DND-41 (cell line): ENCODE measurements around the gene BCO1.

Source experiments
- ATAC-seq: fragments of 200-7000 bp; cut with Tn5 transposase; 3 replicates; pipeline ENCODE4 v1.9.1; 2021; ENCODE audit warnings: low read depth; ENCODE audit not compliant: insufficient read depth
- DNase-seq: peaks from one replicate; pipeline ENCODE4 v3.0.0-alpha.2; 2020
- H2AFZ ChIP-seq: 2 replicates; pipeline ENCODE4 v1.6.0; 2012; ENCODE audit warnings: low read depth, low read length
- H3K27ac ChIP-seq: 2 replicates; pipeline ENCODE4 v1.5.1; 2012; ENCODE audit warnings: low read length, inconsistent platforms
- H3K27me3 ChIP-seq: fragments of 200-600 bp; sonication (generic); 2 replicates; pipeline ENCODE4 v1.6.0; 2012; ENCODE audit warnings: low read length, mild to moderate bottlenecking, inconsistent platforms; ENCODE audit not compliant: insufficient read depth, poor library complexity
- H3K36me3 ChIP-seq: 2 replicates; pipeline ENCODE4 v1.5.1; 2012; ENCODE audit warnings: low read length, inconsistent platforms; ENCODE audit not compliant: insufficient read depth
- H3K4me1 ChIP-seq: 2 replicates; pipeline ENCODE4 v1.5.1; 2012; ENCODE audit warnings: mild to moderate bottlenecking, low read length; ENCODE audit not compliant: insufficient read depth
- H3K4me2 ChIP-seq: 2 replicates; pipeline ENCODE4 v1.6.0; 2012; ENCODE audit warnings: mild to moderate bottlenecking, moderate library complexity, low read length, inconsistent platforms; ENCODE audit not compliant: insufficient read depth
- H3K4me3 ChIP-seq, 2 experiments: fragments of 200-600 bp in 1 of 2; shearing (Covaris generic) in 1 of 2; 2 replicates each; pipeline ENCODE4 v1.5.1; 2012 to 2016; ENCODE audit warnings: inconsistent platforms in 2 of 2, low read length in 2 of 2, mild to moderate bottlenecking in 2 of 2, low read depth in 1 of 2, moderate library complexity in 1 of 2
- H3K79me2 ChIP-seq: 2 replicates; pipeline ENCODE4 v1.6.0; 2012; ENCODE audit warnings: low read length, inconsistent platforms; ENCODE audit not compliant: insufficient read depth
- H3K9ac ChIP-seq: 2 replicates; pipeline ENCODE4 v1.6.0; 2012; ENCODE audit warnings: low read depth, mild to moderate bottlenecking, inconsistent platforms, low read length, moderate library complexity
- H3K9me3 ChIP-seq: 2 replicates; pipeline ENCODE4 v1.5.1; 2012; ENCODE audit warnings: low read length, moderate library complexity, mild to moderate bottlenecking, inconsistent platforms; ENCODE audit not compliant: insufficient read depth, severe bottlenecking
- H4K20me1 ChIP-seq: 2 replicates; pipeline ENCODE4 v1.6.0; 2012; ENCODE audit warnings: low read length; ENCODE audit not compliant: insufficient read depth
- EZH2 ChIP-seq: IDR thresholded peaks from 3 replicates; pipeline ENCODE4 v1.6.1; 2012; ENCODE audit warnings: borderline replicate concordance, low read depth, mild to moderate bottlenecking, moderate library complexity, low read length, inconsistent platforms; ENCODE audit not compliant: severe bottlenecking
- TF ChIP-seq, protein P1 (sequence below): IDR thresholded peaks from 2 replicates; pipeline ENCODE4 v1.5.1; 2012; ENCODE audit warnings: borderline replicate concordance, low read length, moderate library complexity, mild to moderate bottlenecking; ENCODE audit not compliant: poor library complexity, severe bottlenecking; ENCODE audit errors: extremely low read depth

BCO1 gene

DNA sequence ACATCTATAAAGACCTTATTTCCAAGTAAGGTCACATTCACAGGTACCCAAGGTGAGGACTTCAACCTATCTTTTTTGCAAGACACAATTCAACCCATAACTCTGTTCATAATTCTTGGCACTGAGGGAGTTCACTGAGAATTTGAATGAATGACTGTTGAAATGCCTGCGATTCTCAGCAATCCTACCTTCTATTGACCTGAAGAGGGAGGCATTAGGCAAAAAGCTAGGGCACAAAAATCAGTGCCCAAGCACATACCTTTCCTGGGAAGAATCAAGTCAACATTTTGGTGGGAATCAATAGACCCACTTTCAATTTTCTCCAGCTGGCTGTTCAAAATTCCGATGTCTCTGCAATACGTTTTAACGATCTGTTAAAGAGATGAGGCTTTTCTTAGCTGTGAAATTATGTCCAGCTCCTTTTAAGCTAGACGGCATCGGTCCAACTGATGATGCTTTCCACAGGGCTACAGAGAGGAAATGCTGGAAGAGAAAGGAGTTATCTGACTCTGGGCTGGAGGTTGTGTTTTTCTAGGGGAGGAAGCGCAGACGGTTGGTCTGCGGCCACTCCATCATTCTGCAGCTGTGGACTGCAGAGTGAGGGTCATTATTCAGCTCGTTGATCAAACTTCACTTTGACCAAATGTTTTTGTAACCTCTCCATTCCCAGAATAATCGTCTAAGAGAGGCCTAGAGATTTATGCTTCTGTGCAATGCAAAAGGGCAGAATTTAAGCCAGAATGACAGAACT is 25.2 kb downstream of the BCO1 start:
- H3K27me3 ChIP-seq = no peaks in the 10 kb centered on the region
- H3K9ac ChIP-seq = no peak overlapping the region
- no peak overlapping the region for H3K4me3 ChIP-seq
- no peak overlapping the region for H3K27ac ChIP-seq
- ATAC-seq (no peak), DNase-seq (no peak)
- H2AFZ ChIP-seq = no peak overlapping the region
- no peaks in the 10 kb centered on the region for H3K79me2 ChIP-seq
- TF ChIP-seq EZH2 = no peak
- TF ChIP-seq, protein P1, sequence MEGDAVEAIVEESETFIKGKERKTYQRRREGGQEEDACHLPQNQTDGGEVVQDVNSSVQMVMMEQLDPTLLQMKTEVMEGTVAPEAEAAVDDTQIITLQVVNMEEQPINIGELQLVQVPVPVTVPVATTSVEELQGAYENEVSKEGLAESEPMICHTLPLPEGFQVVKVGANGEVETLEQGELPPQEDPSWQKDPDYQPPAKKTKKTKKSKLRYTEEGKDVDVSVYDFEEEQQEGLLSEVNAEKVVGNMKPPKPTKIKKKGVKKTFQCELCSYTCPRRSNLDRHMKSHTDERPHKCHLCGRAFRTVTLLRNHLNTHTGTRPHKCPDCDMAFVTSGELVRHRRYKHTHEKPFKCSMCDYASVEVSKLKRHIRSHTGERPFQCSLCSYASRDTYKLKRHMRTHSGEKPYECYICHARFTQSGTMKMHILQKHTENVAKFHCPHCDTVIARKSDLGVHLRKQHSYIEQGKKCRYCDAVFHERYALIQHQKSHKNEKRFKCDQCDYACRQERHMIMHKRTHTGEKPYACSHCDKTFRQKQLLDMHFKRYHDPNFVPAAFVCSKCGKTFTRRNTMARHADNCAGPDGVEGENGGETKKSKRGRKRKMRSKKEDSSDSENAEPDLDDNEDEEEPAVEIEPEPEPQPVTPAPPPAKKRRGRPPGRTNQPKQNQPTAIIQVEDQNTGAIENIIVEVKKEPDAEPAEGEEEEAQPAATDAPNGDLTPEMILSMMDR = no peak
- no peaks in the 10 kb centered on the region for H4K20me1 ChIP-seq
- no peaks in the 10 kb centered on the region for H3K36me3 ChIP-seq
- no peaks in the 10 kb centered on the region for H3K9me3 ChIP-seq
- no peak overlapping the region for H3K4me2 ChIP-seq
- no peaks in the 10 kb centered on the region; the same call in 1 of the 2 replicates for H3K4me1 ChIP-seq

DNA sequence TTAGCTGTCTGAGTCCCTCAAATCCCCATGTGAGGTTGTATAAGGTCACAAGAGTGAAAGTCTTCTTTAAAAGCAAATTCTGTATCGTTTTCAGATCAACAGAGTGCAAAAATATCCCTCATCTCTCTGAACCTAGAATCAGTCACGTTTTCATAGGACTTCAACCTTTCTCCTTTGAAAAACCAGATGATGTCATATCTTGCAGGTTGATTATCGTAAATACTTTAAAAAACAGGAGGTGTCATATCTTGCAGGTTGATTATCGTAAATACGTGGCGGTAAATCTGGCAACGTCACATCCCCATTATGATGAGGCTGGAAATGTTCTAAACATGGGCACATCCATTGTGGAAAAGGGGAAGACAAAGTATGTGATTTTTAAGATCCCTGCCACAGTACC is 25.9 kb downstream of the BCO1 start:
- no peaks in the 10 kb centered on the region for H3K79me2 ChIP-seq
- H4K20me1 ChIP-seq = no peaks in the 10 kb centered on the region
- no peaks in the 10 kb centered on the region; the same call in 1 of the 2 replicates for H3K4me1 ChIP-seq
- H3K27me3 ChIP-seq = no peaks in the 10 kb centered on the region
- H3K4me2 ChIP-seq = no peak overlapping the region
- no peak overlapping the region for H2AFZ ChIP-seq
- TF ChIP-seq, protein P1 = no peak
- TF ChIP-seq EZH2 = no peak
- H3K9me3 ChIP-seq = no peaks in the 10 kb centered on the region
- ATAC-seq = no peak
- H3K4me3 ChIP-seq = no peak overlapping the region
- H3K36me3 ChIP-seq = no peaks in the 10 kb centered on the region
- H3K27ac ChIP-seq = no peak overlapping the region
- H3K9ac ChIP-seq = no peak overlapping the region
- DNase-seq = no peak

GRCh38 chr16:81265052-81265451 is 26.6 kb downstream of the BCO1 start:
- H3K9ac ChIP-seq = no peak overlapping the region
- TF ChIP-seq, protein P1 = no peak
- TF ChIP-seq EZH2 = no peak
- H3K36me3 ChIP-seq = no peaks in the 10 kb centered on the region
- H3K4me1 ChIP-seq = no peaks in the 10 kb centered on the region; the same call in 1 of the 2 replicates
- no peak overlapping the region for H3K4me3 ChIP-seq
- no peak overlapping the region for H3K4me2 ChIP-seq
- ATAC-seq (no peak), DNase-seq (no peak)
- H2AFZ ChIP-seq = no peak overlapping the region
- no peaks in the 10 kb centered on the region for H3K27me3 ChIP-seq
- H4K20me1 ChIP-seq = no peaks in the 10 kb centered on the region
- no peak overlapping the region for H3K27ac ChIP-seq
- no peaks in the 10 kb centered on the region for H3K79me2 ChIP-seq
- H3K9me3 ChIP-seq = no peaks in the 10 kb centered on the region
